Stimulated activated CD8-positive, alpha-beta memory T cell treated with anti-CD3 and anti-CD28 coated beads, Interleukin-15, amount 100 ng/mL, for 24 hours (primary cell): ENCODE data around the gene CENPW.

Source experiments
- DNase-seq: peaks from one replicate; pipeline ENCODE4 v3.0.0-alpha.2; 2020; ENCODE audit warnings: low read depth

The CENPW gene

DNA sequence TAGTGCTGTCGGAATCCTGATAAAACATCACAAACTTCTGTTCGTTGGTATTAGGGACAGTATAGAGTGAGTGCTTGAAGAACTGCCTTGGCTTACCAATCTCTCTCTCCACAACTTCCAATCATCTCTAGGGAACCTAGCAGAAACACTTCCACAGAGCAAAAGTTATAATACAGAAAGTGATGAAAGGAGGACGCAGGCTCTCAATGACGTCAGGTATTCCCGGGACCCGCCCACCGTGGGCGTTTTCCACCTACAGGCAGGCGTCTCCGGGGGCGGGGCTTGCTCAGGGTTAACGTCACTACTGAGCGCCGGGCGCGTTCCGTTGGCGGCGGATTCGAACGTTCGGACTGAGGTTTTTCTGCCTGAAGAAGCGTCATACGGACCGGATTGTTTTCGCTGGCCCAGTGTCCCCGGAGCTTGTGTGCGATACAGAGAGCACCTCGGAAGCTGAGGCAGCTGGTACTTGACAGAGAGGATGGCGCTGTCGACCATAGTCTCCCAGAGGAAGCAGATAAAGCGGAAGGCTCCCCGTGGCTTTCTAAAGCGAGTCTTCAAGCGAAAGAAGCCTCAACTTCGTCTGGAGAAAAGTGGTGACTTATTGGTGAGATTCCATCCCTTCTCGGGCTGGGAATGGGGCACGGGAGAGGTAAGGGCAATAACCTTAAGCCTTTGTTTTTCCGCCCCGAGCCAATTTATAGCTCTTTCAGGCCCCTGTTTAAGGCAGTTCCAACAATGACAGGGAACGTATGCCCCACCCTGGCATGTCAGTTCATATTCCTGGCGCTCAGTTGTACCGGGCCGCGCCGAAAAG, at the start of gene CENPW:
CENPW (plus strand) TSS at position 320 of the 814 bp plus-strand sequence; CDS start at position 479, 159 bp downstream.
- peak; percentile 93 for DNase-seq

DNA sequence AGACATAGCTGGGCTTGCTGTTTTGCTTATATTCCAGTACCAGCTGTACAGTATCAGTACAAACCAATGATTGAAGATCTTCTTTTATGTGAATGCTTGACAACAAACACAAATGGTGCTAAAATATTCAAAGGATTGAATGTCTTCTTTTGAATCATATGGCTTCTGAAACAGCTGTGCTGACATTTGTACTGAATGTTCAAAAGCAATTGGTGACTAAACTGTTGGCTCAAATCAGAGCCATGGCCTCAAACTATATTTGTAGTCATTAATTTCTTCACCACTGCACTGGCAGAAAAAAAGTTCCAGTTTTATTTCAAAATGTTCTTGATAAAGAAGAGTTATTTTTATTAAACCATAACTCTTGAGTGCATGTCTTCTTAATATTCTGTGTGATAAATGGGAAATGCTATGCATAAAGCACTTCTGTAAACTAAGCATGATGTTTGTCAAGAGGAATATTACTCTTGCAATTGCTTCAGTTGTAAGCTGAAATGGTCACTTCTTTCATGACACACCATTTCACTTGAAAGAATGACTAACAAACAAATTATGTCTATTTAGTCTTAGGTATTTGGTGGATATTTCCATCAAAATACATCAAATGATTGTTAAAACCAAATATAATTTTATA, 45.9 kb upstream of the CENPW start:
- no peak for DNase-seq

DNA sequence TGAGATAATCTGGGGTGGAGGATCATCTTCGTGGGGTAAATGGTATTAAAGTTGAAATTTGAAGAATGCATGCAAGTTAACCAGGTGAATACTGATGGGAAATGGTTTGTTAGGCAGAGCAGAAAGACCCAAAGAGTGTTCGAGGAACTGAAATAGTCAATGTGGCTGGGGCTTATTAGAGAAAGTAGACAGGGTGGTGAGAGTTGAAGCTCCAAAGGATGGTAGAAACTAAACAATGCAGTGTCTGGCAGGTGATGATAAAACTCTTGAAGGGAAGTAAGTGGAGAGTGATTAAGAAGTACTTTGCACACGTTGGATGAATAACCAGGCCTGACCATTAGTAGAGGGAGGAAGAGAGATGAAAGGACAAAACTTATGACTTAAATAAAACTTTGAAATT, 39.8 kb upstream of the CENPW start:
- no peak for DNase-seq

DNA sequence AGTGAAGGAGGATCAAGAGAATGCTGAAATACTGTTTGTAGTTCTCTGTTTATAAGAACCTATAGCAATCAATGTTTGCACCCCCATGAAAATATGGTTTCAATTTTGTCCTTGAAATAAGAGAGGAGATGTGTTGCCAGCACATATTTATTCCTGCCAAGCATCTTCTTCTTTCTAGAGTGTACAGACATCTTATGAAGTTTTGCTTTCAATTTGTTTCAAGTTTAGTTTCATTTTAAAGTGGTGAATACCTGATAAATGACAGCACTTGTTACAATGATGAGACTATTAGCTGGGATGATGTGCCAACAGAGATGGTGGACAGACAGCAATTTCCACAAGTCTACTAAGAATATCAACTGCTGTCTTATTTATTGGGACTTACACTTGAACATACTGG, 39.2 kb upstream of the CENPW start:
- no peak for DNase-seq

DNA sequence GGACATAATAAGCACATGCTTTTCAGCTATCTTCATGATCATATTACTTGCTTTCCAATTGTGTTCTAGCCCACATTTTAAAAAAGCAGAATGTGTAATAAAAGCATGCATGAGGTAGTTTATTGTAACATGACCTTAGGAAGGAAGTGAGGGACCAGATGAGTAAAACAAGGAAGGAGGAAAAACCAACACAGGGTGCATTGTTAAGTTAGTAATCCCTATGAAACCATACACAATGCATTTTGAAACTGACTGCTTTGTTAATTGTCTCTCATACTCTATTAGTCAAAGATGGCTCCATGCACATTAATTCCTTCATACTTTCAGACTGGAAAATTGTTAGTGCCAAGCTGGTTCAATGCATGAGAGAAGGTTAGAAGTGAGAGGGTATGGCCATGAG, 37.7 kb upstream of the CENPW start:
- DNase-seq: no peak

DNA sequence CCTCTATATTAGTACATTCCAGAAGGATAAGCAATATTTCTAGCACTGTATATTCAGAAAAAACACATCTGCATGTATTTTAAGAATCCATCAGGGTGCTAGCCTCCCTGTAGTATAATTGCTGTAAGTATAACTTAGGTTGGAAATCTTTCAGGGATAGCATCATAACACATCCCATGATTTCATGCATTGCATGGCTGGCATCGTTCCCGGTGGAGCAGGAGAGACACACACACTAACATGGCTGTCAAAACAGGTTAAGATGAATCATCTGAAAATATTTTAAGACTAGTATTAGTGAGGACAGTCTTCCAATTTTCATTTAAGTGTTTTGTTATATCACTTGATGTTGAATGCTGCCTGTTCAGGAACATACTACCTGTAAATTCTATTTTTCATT, 32.1 kb upstream of the CENPW start:
- no peak for DNase-seq

DNA sequence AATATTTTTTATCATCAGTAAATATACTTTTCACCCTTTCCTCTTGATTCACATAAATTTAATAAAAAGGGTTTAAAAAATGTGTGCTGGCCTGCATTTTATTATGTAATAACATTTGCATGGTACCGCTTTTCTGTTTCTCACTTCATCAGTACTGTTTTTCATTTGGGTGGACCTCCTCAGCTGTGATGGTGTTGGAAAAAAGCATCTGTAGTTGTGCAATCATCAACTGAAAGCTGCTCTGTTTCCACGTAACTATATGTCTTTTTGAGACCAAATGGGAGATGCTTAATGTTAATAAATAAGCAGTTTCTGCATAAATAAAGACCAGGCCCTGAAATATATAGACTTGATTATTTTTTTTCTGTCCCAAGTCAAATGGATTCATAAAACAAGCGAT, 31.6 kb upstream of the CENPW start:
- DNase-seq: no peak

DNA sequence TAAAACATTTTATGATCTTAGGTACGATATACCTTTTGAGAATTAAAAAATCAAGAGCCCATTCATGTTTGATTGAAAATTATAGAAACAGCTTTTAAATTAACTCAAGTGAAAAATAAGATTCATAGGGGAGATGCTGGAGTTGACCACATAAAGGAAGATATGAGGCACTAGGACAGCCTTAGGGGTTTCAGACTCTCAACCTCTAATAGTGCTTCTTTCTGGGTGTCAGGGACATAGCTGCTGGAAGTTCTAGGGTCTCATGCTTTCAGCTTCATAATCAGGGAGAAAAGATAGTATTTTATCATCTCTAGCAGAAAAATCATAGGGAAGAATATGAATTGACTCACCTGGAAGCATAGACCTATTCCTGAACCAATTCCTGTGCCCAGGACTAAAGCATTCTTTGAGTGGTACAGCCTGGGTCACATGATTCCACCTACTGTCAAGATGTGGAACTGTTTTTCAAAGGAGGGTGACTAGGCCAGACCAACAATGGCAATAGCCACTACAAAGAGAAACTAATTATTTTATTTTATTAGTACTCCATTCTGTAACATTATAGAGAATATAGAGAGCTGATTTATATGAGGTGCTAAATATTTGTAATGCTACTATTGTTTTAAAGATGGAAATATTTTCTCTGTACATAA, 27.8 kb upstream of the CENPW start:
- no peak for DNase-seq

DNA sequence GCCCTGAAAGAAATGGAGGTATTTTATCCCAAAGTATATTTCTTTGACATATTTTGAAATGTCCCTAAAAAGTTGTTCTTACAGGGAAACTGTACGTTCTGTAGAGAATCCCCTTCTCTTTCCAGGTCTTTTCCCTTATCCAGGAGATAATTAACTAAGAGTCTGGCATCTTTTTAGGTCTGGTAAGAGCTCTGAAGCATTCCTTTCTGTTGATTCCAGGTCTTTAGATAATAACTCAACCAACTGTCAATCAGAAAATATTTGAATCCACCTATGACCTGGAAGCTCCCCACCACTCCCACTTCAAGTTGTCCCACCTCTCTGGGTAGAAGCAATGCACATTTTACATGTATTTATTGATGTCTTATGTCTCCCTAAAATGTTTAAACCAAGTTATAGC, 26.0 kb upstream of the CENPW start:
- DNase-seq: no peak

DNA sequence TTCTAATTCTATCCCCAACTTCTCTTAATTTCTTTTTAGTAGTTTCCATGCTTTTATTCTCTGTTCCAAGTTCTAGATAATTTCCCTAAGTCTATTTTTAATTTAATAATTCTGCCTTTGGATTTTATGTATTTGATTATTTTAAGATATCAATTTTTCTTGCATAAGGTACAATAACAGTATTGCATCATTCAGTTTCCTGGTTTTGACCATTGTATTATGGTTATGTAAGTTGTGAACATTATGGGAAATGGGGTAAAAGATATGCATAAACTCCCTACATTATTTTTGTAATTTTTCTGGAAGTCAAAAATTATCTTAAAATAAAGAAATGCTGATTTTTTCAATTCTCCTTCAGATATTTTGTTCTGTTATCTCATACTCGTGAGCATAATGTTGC, 21.1 kb upstream of the CENPW start:
- no peak for DNase-seq

DNA sequence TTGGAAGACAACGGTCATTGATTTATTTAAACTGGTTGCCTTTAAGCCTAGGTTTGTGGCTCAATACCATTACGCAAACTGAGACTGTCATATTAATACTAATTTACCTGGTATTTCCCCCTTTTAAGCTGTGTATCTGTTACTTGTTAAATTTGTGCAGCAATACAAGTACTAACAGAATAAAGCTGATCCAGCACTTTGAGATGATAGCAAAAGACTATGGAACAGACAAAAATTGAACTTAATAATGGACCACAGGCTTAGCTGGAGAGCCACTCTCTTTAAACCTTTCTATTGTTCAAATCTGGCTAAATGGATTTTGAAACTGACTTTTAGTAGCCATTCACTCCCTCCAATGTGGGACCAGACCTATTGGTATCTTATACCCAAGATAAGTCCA, 6.2 kb upstream of the CENPW start:
- DNase-seq: no peak

DNA sequence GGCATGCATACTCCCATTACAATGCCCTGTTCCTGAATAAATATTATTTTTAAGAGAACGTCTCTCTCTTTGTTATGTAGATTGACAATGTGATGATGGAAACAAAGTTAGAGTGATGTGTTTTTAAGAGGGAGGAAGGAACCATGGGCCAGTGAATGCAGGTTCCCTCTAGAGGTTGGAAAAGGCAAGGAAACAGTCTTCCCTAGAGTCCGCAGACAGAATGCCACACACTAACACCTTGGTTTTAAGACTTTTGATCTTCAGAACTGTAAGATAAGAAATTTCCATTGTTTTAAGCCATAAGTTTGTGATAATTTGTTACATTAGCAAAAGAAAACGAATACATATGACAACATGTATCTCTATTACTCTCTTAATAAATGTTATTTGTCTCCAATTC, 4.7 kb upstream of the CENPW start:
- no peak for DNase-seq

DNA sequence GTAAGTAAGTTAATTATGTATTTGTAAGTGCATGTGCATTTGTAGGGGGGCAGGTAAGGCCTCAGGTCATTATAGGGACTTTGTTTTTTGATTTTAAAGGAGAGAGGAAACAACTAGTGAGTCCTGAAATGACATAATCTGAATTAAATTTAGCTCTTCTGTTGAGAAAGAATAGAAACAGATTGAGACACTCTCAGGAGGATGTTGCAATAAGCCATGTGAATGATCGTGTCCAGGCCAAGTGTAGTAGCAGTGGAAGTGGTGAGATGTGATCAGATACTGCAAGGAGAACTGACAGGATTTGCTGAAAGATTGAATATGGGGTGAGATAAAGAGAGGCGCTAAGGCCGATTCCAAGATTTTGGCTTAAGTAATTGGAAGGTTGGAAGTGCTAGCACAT, 2.6 kb upstream of the CENPW start:
- no peak for DNase-seq

DNA sequence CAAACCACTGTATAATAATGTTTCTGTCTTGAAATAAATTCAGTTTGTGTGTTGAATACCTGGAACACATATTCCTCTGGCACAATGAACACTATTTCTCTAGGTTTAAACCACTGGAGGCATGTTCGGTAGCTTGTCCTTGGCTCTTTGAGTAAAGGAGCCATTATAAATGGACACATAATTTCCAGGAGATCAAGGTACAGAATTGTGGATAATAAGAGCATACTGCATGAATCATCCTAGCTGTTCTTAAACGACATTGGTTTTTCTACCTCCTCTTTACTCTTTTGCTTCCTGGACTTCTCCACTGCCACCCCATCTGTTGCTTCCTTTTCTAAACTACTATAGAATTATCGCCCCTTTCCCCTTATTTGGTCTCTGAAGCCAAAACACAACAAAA, 1.2 kb downstream of the CENPW start:
- no peak for DNase-seq

DNA sequence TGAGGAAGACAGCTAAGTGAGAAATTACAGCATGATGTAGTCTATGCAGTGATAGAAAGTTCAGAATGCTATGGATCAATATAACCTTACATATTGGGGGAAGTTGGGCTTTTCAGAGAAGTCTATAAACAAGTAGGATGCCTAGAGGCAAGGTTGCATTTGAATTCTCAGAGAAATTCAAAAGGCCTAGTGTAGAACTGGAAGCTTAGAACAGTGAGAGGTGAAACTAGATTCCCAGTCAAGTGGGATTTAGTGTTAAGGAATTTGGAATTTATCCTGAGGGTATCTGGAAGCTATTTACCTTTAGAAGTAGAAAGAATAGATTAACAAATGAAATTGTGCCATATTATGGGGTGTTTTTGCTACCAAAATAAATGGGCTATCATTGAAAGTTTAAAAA, 4.3 kb downstream of the CENPW start:
- no peak for DNase-seq

DNA sequence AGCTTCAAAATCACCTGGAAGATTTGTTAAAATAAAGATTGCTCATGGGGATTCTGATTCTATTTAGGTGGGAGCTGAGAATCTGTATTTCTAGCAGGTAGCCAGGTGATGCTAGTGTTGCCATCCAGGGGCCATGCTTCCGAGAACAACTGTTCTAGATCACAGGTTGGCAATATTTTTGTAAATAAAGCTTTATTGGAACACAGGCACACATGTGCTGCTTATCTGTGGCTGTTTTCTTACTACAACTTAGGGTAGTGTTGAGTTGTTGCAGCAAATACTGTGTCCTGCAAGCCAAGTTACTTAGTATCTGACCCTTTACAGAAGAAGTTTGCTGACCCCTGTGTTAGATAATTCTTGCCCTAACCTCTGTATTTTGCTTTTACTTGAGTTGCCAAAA, 12.0 kb downstream of the CENPW start:
- no peak for DNase-seq

DNA sequence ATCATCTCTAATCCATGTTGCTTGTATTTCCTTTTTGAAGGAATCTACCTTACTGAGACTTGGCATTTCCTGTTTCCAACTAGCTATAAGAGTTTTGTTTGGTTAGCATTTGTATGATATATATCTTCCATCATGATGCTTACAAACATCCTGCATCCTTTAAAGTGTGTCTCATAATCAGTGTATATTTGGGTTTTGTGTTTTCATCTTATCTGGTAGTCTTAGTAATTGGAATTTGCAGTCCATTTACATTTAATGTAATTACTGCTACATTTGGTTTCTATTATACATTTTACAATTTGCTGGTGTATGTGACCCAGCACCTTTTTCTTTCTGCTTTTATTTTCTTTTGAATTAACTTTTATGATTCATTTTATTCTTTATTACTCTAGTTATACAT, 12.6 kb downstream of the CENPW start:
- DNase-seq: no peak

DNA sequence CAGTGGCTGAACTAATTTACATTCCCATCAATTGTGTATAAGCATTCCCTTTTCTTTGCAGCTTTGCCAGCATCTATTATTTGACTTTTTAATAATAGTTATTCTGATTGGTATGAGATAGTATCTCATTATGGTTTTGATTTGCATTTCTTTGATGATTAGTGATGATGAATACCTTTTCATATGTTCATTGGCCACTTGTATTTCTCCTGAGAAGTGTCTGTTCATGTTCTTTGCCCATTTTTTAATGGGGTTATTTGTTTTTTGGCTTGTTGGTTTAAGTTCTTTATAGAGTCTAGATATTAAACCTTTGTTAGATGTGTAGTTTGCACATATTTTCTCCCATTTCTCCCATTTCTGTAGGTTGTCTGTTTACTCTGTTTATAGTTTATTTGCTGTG, 16.6 kb downstream of the CENPW start:
- no peak for DNase-seq

DNA sequence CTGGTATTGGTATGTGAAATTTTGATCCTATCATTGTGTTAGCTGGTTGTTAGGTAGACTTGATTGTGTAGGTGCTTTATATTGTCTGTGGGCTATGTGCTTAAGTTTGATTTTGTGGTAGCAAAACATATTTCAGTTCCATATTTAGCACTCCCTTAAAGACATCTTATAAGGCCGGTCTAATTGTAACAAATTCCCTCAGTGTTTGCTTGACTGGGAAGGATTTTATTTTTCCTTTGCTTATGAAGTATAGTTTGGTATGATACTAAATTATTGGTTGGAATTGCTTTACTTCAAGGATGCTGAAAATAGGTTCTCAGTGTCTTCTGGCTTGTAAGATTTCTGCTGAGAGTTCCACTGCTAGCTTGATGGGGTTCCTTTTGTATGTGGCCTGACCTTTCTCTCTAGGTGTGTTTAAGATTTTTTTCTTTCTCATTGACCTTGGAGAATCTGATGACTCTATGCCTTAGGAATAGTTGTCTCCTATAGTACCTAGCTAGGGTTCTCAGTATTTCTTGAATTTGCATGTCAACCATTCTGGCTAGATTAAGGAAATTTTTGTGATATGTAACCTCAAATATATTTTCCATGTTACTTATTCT, 20.1 kb downstream of the CENPW start:
- no peak for DNase-seq

DNA sequence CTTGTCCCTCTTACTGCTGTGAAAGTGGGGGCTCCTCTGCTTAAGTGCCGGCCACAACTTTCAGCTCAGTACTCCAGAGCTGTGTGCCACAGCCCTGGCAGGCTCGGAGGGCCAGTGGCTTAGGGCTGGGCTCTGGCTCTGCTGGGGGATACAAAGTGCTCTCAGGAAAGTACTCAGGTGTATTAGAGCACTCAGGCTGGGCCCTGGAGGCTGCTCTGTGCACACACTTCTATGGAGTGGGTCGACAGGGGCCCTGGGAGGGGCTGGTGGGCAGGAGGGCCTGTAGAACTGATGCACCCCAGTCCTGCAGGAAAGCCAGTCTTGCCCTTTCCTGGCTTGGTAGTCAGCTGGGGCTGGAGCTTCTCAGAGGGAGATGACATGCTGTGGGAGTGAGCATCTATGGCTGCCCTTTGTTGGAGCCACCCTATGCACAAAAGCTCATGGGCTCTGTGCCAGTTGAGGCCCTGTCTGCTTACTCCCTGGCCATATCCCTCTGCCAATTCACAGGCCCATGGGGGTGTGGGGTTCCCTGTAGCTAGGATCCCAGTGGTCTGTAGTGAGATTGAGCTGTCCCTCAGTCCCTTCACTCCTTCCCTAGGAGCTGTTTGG, 22.0 kb downstream of the CENPW start:
- no peak for DNase-seq

DNA sequence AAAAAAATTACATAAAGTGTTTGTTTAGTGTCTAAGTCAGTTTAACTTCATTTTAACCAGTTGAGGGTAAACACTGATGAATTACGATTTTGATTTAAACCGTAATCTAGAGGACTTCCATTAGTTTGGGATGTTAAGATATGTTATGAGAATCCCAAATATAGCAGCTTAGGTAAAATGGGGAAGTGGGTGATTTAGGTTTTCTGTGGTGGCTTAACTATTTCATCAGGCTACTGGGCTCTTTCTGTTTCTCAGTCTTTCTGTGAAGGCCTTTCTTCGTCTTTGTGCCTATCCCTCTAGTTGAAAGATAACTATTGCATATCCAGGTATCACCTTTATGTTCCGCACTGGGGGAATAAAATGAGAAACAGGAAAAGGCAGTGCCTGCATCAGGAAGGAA, 27.9 kb downstream of the CENPW start:
- no peak for DNase-seq

DNA sequence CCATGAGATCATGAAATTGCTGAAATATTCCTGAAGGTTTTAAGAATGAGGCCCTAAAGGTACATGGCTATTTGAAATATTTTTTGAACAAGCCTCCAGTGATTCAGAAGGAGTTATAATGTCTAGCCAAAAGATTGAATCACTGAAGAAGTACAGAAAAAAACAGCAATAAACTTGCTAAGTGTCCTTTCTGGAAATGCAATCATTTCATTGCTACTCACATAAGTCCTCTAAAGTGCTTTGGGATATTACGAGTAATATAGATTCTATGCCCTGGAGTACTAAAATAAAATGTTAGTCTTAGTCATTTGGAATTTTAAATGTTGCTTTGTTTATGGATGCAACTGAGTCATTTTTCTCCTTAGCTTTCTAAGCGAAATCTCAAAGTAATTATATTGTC, 32.7 kb downstream of the CENPW start:
- no peak for DNase-seq

DNA sequence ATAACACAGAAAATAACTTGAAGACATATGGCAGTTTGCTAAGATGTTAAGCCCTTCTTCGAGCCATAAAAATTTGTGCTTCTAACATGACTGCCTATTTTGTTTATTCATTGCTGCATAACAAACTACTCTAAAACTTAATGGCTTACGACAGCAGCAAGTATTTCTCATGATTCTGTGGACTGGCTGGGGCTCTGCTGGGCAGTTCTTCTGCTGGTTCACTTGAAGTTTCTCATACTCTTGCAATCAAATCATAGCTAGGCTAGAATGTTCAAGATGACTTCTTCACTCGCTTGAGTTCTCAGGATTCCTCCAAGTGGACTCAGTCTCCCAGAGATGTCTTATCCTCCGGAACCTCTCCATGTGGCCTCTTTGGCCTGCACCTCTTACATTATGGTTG, 33.4 kb downstream of the CENPW start:
- DNase-seq: no peak
